HCT116 (cell line): ENCODE data around the gene SLC10A7.

Source experiments
- CEBPB ChIP-seq: IDR thresholded peaks from 2 replicates; pipeline ENCODE4 v1.6.1; 2012; ENCODE audit warnings: low read depth
- CTCF ChIP-seq, 3 experiments: fragments of 200-600 bp in 1 of 3; sonication (generic) in 1 of 3; IDR thresholded peaks in 2 of 3; conservative IDR thresholded peaks in 1 of 3; 2 replicates each; pipeline ENCODE4 v1.5.1; 2012 to 2017; ENCODE audit warnings: low read depth in 2 of 3, low read length in 2 of 3, antibody characterized with exemption in 1 of 3, borderline replicate concordance in 1 of 3, control low read depth in 1 of 3, mild to moderate bottlenecking in 1 of 3, mixed read lengths in 1 of 3, mixed run types in 1 of 3, moderate library complexity in 1 of 3; ENCODE audit not compliant: insufficient read depth in 1 of 3
- EZH2 ChIP-seq: fragments of 200-600 bp; sonication (generic); IDR thresholded peaks from 2 replicates; pipeline ENCODE4 v1.6.1; 2017; ENCODE audit warnings: antibody characterized with exemption, mixed run types
- EZH2phosphoT487 ChIP-seq: fragments of 200-600 bp; IDR thresholded peaks from 2 replicates; pipeline ENCODE4 v1.6.1; 2018; ENCODE audit warnings: antibody characterized with exemption, borderline replicate concordance
- JUND ChIP-seq: IDR thresholded peaks from 2 replicates; pipeline ENCODE4 v1.6.1; 2012
- POLR2A ChIP-seq: IDR thresholded peaks from 2 replicates; pipeline ENCODE4 v1.7.0; 2011; ENCODE audit warnings: borderline replicate concordance; ENCODE audit not compliant: insufficient read depth, insufficient read length; ENCODE audit errors: extremely low read depth
- TCF7L2 ChIP-seq: IDR thresholded peaks from 2 replicates; pipeline ENCODE4 v1.7.0; 2011; ENCODE audit warnings: borderline replicate concordance, inconsistent platforms; ENCODE audit not compliant: insufficient read depth, insufficient read length; ENCODE audit errors: extremely low read depth
- YY1 ChIP-seq: IDR thresholded peaks from 2 replicates; pipeline ENCODE4 v1.6.1; 2011; ENCODE audit warnings: low read length, low read depth, moderate library complexity, mild to moderate bottlenecking; ENCODE audit not compliant: insufficient replicate concordance; ENCODE audit errors: extremely low read depth
- TF ChIP-seq, protein P1 (sequence below): IDR thresholded peaks from 2 replicates; pipeline ENCODE4 v1.6.1; 2012; ENCODE audit warnings: low read depth
- TF ChIP-seq, protein P2 (sequence below): IDR thresholded peaks from 2 replicates; pipeline ENCODE4 v1.6.1; 2012

GRCh38 chr4:146379744-146380143 lies 142.0 kb downstream of the SLC10A7 start:
- TF ChIP-seq CTCF (IDR thresholded peaks at IDR 0.05 in 2 of 3, conservative IDR thresholded peaks at IDR 0.05 in 1 of 3; ENCODE audit: borderline replicate concordance in 1 of 3, insufficient read depth in 1 of 3, low read depth in 2 of 3, low read length in 2 of 3) (no peak), EZH2 (no peak), TCF7L2 (no peak), POLR2A (no peak), CEBPB (no peak), JUND (no peak), EZH2phosphoT487 (no peak), YY1 (no peak)
- TF ChIP-seq, protein P1, sequence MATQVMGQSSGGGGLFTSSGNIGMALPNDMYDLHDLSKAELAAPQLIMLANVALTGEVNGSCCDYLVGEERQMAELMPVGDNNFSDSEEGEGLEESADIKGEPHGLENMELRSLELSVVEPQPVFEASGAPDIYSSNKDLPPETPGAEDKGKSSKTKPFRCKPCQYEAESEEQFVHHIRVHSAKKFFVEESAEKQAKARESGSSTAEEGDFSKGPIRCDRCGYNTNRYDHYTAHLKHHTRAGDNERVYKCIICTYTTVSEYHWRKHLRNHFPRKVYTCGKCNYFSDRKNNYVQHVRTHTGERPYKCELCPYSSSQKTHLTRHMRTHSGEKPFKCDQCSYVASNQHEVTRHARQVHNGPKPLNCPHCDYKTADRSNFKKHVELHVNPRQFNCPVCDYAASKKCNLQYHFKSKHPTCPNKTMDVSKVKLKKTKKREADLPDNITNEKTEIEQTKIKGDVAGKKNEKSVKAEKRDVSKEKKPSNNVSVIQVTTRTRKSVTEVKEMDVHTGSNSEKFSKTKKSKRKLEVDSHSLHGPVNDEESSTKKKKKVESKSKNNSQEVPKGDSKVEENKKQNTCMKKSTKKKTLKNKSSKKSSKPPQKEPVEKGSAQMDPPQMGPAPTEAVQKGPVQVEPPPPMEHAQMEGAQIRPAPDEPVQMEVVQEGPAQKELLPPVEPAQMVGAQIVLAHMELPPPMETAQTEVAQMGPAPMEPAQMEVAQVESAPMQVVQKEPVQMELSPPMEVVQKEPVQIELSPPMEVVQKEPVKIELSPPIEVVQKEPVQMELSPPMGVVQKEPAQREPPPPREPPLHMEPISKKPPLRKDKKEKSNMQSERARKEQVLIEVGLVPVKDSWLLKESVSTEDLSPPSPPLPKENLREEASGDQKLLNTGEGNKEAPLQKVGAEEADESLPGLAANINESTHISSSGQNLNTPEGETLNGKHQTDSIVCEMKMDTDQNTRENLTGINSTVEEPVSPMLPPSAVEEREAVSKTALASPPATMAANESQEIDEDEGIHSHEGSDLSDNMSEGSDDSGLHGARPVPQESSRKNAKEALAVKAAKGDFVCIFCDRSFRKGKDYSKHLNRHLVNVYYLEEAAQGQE, result no peak
- TF ChIP-seq, protein P2, sequence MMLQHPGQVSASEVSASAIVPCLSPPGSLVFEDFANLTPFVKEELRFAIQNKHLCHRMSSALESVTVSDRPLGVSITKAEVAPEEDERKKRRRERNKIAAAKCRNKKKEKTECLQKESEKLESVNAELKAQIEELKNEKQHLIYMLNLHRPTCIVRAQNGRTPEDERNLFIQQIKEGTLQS, result no peak
